Measurements from ENCODE around the gene HEXD. TPM values are rescaled to one million over a fixed set of nuclear protein-coding genes. Genes with fewer than 3 reads are reported as not detected.
"Not testable (repeated sequence)": the region's sequence is repeated elsewhere in the genome, so short reads cannot be mapped to it uniquely, and the experiment has no call there.

Gene HEXD
- total RNA-seq (2014; rRNA removed; shearing (Covaris generic)), result 8.8 and 14.1 TPM in 2 replicates
- 77.3 and 84.6 TPM in 2 replicates for polyA plus RNA-seq (2014; cell fraction: nucleus; rRNA removed)

- peak; percentile 75 for DNase-seq (ENCODE audit: extremely low read depth, low read depth)
These were observed at the start of gene HEXD, which contains the start of gene OGFOD3 for GRCh38 chr17:82418001-82418986. Gene HEXD, plus strand, starts transcription at chr17:82418347. Its CDS starts 1,453 bp downstream, at chr17:82419800. Gene OGFOD3, minus strand, starts transcription at chr17:82418586. Its CDS starts 101 bp downstream, at chr17:82418485.

DNA sequence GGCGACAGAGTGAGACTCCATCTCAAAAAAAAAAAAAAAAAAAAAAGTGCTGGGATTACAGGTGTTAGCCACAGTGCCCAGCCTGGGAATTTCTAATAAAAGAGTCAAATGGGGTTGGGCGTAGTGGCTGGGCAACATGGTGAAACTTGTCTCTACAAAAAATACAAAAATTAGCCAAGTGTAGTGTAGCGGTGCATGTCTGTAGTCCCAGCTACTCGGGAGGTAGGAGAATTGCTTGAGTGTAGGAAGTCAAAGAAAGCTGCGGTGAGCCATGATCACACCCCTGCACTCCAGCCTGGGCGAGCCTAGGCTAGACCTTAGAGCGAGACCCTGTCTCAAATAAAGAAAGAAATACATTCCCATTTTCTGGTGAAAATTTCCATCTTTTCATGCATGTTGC is 48.9 kb upstream of the HEXD start:
- DNase-seq (ENCODE audit: extremely low read depth, low read depth), result no peak

DNA sequence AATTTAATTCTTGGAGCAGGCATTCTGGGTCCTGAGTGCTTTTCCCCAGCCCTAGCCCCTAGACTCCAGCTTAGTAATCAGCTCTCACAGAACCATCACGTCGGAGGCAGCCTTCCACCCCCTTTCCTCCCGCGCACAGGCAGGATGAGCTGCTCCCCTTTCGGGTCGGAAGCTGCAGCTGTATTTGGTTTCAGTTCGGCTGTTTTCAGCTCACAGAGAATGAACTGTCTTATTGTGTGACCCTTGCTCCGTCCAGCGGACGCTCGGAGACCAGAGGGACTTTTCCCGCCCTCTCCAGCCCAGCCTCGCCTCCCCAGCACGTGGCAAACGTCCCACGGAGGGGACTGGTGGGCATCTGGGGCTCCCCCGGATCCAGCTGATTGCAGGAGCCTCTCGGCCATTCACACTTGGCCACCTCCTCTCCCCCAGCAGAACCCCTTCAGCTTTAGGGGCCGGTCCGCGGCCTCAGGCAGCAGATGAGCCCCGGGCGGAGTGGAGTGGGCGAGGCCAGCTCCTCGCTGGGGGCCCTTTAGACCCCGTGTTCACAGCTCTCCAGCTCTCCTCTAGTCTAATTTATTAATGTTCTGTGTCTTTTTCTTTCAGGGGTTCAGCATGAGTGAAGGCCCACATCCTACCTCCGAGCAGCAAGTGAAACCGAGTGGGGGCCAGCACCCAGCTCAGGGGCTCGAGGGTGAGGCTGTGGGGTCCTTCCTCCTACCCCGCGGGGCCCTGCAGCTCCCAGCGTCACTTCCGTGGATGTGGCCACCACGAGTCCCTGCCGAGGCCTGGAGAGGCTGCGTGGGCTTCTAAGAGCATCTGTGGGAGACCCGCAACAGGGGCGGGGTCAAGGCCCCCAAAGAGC is 47.4 kb upstream of the HEXD start:
- DNase-seq (ENCODE audit: extremely low read depth, low read depth), result no peak

GRCh38 chr17:82371333-82372248 is 46.6 kb upstream of the HEXD start, which contains the start of gene UTS2R:
Gene UTS2R, plus strand, starts transcription at chr17:82371765. Its CDS starts 2,560 bp downstream, at chr17:82374325.
- DNase-seq (ENCODE audit: extremely low read depth, low read depth), result no peak

DNA sequence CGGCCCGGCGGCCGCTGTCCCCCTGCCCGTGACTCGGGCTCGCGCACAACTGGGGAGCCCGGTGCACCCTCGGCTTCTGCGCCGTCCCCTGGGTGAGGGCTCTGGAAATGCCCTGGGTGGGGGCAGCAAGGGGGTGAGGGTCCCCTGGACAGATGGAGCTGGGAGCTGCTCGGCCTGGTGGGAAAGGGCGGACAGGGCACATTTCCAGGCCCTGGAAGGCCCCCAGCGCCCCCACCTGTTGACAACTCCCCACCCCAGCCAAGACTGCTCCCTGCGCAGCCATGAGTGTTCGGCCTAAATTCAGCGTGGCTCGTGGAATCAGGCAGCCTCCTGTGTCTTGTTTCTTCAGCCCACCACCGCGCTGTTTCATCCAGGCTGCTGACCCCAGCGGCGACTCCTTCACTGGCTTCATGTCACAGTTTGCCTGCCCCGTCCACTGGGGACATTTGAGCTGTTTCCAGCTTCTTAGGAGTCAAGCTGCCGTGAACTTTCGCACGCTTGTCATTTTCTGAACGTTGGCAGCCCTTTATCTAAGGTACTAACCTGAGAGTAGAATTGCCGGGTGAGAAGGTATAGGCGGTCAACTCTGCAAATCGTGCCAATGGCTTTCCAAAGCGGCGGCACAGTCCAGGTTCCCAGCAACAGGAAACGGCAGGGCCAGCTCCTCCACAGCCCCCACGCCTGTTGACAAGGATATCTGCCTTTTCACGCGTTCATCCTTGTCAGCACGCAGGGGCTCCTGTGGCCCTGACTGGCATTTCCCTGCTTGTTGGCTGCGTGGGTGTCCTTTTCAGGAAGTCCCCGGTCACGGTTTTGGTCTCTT is 45.7 kb upstream of the HEXD start:
- no peak for DNase-seq (ENCODE audit: extremely low read depth, low read depth)

DNA sequence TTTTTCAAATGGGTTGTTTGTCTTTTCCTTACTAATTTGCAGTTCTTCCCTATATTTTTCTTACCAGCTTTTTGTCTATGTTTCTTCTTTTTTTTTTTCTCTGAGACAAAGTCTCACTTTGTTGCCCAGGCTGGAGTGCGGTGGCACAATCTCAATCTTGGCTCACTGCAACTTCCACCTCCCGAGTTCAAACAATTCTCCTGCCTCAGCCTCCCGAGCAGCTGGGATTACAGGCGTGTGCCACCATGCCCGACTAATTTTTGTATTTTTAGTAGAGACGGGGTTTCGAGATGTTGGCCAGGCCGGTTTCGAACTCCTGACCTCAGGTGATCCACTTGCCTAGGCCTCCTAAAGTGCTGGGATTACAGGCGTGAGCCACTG is 45.1 kb upstream of the HEXD start:
- DNase-seq (ENCODE audit: extremely low read depth, low read depth), result not testable (repeated sequence)

- DNase-seq (ENCODE audit: extremely low read depth, low read depth), result no peak
These were observed 44.2 kb upstream of the HEXD start for GRCh38 chr17:82373731-82374625.

- no peak for DNase-seq (ENCODE audit: extremely low read depth, low read depth)
These were observed 43.4 kb upstream of the HEXD start for GRCh38 chr17:82374626-82375331.

- no peak for DNase-seq (ENCODE audit: extremely low read depth, low read depth)
These were observed 42.6 kb upstream of the HEXD start for GRCh38 chr17:82375359-82376041.

DNA sequence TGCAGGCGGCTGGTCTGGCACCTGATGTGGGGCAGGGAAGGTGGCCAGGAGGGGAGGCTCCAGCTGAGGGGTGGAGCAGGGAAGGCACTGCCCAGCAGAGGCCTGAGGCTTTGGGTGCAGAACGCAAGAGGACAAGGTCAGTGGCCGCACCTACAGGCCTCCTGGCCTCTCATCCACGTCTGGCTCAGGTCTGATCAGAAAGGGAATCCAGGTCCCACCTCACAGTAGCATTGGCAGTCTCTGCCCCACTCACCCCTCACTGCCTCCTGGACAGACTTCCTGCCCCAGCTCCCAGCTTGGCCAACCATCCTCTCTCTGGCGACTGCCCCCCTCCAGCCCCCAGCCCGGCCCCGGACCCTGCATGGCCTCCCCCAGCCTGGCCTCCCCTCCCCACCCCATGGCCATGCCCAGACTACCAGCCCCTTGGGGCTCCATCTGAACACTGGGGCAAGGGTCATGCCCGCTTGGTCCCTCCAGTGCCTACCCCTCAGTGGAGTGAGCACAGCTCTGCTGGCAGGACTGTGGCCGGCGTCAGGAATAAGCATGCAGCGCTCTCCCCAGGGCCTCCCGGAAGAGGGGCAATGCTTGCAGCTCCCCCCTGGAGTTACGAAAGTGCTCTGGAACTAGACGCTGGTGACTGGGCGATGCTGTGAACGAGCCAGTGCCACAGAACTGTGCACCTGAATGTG is 42.0 kb upstream of the HEXD start:
- DNase-seq (ENCODE audit: extremely low read depth, low read depth), result no peak

- DNase-seq (ENCODE audit: extremely low read depth, low read depth), result not testable (repeated sequence)
These were observed 40.9 kb upstream of the HEXD start for GRCh38 chr17:82377294-82377693.

DNA sequence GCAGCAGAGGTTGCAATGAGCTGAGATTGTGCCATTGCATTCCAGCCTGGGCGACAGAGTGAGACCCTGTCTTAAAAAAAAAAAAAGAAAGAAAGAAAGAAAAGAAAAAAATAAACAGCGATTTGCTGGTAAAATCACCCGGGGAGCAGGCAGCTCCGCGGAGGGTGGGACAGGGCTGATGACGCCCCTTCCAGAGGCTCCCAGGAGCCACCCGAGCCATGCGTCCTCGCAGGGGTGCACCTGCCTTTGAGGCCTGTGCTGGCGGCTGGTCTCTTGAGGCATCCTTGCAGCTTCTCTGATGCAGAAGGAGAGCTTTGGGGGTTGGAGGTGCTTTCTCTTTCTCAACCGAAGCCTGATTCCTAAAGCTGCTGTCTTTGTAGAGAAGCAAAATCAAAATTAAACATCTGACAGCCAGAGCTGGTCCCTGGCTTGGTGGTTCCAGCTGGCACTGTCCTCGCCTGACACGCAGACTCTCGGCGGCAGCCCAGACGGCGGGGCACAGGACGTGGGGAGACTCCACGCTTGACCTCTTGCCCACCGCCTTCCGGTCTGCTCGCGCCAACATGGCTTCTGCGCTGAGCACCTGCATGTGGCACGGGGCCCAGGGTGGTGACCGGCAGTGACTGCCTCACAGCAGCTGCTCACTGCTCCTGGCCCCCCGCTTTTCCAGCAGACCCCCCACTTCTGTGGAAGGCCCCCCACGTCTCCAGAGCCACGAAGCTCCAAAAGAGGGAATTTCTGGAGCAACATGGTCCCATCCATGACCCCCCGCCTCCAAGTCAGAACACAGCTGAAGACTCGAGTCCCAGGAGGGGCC is 40.0 kb upstream of the HEXD start:
- no peak for DNase-seq (ENCODE audit: extremely low read depth, low read depth)

DNA sequence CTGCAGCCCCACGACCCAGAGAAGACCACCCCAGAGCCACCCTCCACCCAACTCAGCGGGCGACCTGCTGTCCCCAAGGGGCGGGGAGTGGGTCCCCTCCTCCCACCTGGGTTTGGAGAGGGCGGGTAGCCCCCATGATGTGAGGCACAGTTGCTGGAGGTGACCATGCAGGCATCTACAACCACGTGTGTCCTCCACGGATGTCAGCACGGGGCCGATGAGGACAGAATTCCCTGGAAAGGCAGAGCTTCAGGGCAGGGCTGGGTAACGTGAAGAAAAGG is 39.5 kb upstream of the HEXD start:
- no peak for DNase-seq (ENCODE audit: extremely low read depth, low read depth)

DNA sequence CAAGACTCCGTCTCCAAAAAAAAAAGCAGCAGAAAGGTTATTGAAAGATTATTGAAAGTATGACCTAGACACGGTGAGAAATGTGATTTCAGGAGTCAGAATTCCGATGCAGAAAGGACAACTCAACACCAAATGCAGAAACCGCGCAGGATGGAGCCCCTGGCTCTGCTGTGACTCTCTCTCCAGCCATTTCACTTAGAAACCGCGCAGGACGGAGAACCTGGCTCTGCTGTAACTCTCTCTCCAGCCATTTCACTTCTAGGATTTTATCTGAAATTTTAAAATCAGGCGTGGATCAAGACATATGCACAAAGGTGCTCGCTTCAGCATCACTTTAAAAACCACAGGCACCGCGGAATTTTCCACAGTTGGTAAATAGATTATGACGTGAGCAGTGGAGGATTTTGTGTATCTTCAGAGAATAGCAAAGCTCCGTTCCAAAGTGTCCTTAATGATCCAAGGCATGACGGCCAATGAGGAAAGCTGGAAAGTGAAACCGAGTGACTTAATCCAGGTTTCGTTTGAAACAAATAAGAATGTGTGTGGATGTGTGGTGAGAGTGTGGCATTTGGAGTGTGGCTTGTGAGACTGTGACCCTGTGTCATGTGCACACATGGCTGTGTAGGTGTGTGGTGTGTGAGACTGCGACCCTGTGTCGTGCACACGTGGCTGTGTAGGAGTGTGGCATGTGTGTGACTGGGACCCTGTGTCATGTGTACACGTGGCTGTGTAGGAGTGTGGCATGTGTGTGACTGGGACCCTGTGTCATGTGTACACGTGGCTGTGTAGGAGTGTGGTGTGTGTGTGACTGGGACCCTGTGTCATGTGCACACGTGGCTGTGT is 37.1 kb upstream of the HEXD start:
- DNase-seq (ENCODE audit: extremely low read depth, low read depth), result no peak

GRCh38 chr17:82381703-82382009 is 36.5 kb upstream of the HEXD start:
- not testable (repeated sequence) for DNase-seq (ENCODE audit: extremely low read depth, low read depth)
